Measurements from ENCODE around the gene STAT5A.
"Not testable (repeated sequence)": the region's sequence is repeated elsewhere in the genome, so short reads cannot be mapped to it uniquely, and the experiment has no call there.

The STAT5A gene

DNA sequence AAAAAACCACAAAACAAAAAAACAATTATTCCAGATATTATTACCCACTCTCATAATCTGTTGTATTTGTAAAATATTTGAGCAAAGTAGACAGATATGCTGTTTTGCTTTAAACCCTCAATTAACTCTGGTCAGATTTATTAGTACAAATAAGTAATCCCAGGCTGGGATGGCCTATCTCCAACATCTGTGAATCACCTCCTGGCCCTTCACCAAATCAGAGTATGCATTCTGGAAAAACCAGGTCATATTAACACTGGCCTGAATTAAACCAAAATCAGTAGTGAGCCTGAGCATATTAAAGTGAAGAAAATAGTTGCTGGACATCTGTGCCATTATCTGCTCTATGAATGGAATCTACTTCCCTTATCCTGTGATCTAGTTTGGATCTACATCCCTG, 58.9 kb downstream of the STAT5A start:
- TF ChIP-seq, protein P1, sequence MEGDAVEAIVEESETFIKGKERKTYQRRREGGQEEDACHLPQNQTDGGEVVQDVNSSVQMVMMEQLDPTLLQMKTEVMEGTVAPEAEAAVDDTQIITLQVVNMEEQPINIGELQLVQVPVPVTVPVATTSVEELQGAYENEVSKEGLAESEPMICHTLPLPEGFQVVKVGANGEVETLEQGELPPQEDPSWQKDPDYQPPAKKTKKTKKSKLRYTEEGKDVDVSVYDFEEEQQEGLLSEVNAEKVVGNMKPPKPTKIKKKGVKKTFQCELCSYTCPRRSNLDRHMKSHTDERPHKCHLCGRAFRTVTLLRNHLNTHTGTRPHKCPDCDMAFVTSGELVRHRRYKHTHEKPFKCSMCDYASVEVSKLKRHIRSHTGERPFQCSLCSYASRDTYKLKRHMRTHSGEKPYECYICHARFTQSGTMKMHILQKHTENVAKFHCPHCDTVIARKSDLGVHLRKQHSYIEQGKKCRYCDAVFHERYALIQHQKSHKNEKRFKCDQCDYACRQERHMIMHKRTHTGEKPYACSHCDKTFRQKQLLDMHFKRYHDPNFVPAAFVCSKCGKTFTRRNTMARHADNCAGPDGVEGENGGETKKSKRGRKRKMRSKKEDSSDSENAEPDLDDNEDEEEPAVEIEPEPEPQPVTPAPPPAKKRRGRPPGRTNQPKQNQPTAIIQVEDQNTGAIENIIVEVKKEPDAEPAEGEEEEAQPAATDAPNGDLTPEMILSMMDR (IDR thresholded peaks at IDR 0.05; ENCODE audit: low read depth, low read length, missing control alignments), result no peak
- DNase-seq (ENCODE audit: low read depth), result no peak
- H3K4me3 ChIP-seq (ENCODE audit: low read depth, low read length), result no peak overlapping the region

DNA sequence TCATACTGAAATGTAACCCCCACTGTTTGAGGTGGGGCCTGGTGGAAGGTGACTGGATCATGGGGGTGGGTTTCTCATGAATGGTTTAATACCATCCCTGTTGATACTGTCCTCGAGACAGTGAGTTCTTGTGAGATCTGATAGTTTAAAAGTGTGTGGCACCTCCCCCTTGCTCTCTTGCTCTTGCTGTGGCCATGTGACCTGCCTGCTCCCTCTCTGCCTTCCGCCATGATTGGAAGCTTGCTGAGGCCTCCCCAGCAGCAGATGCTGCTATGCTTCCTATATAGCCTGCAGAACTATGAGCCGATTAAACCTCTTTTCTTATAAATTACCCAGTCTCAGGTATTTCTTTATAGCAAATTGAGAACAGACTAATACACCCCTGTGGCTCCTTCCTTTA, 59.3 kb downstream of the STAT5A start:
- TF ChIP-seq, protein P1 (IDR thresholded peaks at IDR 0.05; ENCODE audit: low read depth, low read length, missing control alignments), result no peak
- DNase-seq (ENCODE audit: low read depth), result no peak
- H3K4me3 ChIP-seq (ENCODE audit: low read depth, low read length), result no peak overlapping the region

DNA sequence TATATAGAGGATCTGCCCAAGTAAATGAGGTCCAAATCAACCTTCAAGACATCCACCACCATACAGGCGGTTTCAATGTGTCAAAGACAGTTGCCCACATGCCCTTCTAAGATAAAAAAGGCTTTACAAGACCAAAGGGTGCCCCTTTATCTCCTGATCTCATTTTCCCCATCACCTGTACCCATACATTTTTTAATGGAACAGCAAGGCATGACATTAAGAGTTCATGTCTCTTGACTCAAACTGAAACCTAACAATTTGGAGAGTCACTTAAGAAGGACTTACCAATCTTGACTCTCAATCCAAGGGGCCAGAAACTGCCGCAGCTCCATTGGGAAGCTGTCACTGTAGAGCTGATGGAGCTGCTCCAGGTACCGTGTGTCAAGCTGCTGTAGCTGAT, 59.8 kb downstream of the STAT5A start:
- H3K4me3 ChIP-seq (ENCODE audit: low read depth, low read length), result no peak overlapping the region
- DNase-seq (ENCODE audit: low read depth), result no peak
- TF ChIP-seq, protein P1 (IDR thresholded peaks at IDR 0.05; ENCODE audit: low read depth, low read length, missing control alignments), result no peak

DNA sequence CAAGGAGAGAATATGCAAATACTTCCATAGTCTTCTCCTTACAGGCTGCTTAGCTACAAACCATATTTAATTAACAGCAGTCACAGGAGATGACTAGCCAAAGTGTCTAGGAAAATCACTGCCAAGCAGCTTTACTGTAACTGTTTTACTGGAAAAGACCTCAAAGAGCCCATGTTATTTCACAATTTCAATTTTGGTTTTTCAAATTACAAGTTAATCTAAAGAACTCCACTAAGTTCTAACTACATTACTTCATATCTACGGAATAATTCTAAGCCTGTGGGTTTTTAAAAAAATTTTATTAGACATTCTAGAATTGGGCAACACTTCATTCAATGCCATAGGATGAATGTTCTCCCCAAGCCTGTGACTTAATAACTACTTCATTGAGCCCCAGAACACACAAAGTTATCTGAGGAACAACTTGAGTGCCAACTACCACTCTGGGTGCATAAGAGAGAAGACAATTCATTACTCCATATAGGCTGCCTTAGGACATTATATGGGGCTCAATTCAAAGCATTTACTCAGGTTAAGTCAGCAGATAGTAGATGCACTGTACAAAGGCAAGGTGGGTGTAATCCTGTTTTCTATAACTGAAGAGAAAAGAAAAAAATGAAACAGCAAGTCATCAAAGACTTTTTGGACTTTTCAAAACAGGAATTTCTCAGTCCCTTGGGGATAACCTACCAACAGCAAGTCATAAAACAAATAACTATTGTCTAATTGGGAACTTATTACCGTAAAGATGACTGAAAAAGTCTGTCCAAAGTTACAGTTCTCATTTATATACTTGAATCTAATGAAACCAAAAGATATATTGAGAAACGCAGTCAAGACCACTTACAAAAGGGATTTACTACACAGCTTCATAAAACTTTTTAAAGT, 66.9 kb downstream of the STAT5A start:
- TF ChIP-seq, protein P1 (IDR thresholded peaks at IDR 0.05; ENCODE audit: low read depth, low read length, missing control alignments), result no peak
- DNase-seq (ENCODE audit: low read depth), result no peak
- H3K4me3 ChIP-seq (ENCODE audit: low read depth, low read length), result no peak overlapping the region

DNA sequence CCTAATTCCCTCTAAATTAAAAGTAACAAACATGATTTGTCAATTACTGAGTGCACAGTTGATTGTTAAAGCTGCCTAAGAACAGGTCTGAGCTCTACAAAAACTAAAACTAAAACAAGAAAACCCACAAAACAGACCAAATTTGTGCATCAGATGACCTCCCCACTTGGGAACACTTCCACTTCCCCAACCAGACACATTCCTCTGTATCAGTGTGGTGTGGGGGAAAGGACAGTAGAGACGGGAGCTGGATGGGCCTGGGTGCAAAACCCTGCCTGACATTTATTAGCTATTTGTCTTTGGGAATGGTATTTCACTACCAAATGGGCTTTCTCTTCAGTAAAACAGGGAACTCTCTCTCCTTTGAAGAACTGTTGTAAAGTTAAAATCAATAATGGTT, 70.1 kb downstream of the STAT5A start:
- no peak for DNase-seq (ENCODE audit: low read depth)
- no peak overlapping the region for H3K4me3 ChIP-seq (ENCODE audit: low read depth, low read length)
- TF ChIP-seq, protein P1 (IDR thresholded peaks at IDR 0.05; ENCODE audit: low read depth, low read length, missing control alignments), result no peak

DNA sequence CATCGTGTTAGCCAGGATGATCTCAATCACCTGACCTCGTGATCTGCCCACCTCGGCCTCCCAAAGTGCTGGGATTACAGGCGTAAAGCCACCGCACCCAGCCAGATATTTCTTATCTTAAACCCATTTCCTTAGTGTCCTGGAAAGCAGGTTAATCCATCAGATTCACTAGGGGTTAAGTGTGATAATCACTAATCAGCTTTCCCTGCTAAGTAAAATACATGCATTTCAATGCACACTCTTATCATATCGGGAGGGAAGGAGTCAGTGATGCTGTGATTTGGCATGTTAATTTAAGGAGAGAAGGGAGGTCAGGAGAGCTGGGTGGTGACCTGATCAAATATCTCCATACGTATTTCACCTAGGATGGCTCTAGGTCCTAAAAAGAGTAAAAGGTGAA, 70.8 kb downstream of the STAT5A start:
- no peak overlapping the region for H3K4me3 ChIP-seq (ENCODE audit: low read depth, low read length)
- DNase-seq (ENCODE audit: low read depth), result no peak
- TF ChIP-seq, protein P1 (IDR thresholded peaks at IDR 0.05; ENCODE audit: low read depth, low read length, missing control alignments), result no peak

DNA sequence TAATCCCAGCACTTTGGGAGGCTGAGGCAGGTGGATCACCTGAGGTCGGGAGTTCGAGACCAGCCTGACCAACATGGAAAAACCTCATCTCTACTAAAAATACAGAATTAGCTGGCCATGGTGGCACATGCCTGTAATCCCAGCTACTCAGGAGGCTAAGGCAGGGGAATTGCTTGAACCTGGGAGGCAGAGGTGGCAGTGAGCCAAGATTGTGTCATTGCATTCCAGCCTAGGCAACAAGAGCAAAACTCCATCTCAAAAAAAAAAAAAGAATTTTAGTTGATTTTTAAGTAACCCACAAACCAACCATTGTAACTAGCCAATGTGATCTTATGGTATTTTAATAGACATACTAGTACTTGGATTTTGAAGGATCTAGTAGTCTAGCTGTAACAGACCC, 72.1 kb downstream of the STAT5A start:
- not testable (repeated sequence) for H3K4me3 ChIP-seq (ENCODE audit: low read depth, low read length); DNase-seq (ENCODE audit: low read depth)
